Astrocyte of the spinal cord (primary cell): ENCODE data around the gene PNPO.

ENCODE experiments used
- DNase-seq: peaks from one replicate; pipeline ENCODE4 v3.0.0; 2011; ENCODE audit warnings: low read depth, low spot score
- H3K4me3 ChIP-seq: 2 replicates; pipeline ENCODE4 v1.5.1; 2011; ENCODE audit warnings: low read depth, mild to moderate bottlenecking, low read length, moderate library complexity
- in situ Hi-C: cut with HindIII; loops from 2 replicates; pipeline ENCODE4 v1.10.0; 2017; ENCODE audit warnings: low sequenced_read_pairs
- TF ChIP-seq, protein P1 (sequence below): IDR thresholded peaks from 2 replicates; pipeline ENCODE4 v1.5.1; 2012; ENCODE audit warnings: low read depth, mild to moderate bottlenecking, low read length, inconsistent platforms

Gene PNPO

DNA sequence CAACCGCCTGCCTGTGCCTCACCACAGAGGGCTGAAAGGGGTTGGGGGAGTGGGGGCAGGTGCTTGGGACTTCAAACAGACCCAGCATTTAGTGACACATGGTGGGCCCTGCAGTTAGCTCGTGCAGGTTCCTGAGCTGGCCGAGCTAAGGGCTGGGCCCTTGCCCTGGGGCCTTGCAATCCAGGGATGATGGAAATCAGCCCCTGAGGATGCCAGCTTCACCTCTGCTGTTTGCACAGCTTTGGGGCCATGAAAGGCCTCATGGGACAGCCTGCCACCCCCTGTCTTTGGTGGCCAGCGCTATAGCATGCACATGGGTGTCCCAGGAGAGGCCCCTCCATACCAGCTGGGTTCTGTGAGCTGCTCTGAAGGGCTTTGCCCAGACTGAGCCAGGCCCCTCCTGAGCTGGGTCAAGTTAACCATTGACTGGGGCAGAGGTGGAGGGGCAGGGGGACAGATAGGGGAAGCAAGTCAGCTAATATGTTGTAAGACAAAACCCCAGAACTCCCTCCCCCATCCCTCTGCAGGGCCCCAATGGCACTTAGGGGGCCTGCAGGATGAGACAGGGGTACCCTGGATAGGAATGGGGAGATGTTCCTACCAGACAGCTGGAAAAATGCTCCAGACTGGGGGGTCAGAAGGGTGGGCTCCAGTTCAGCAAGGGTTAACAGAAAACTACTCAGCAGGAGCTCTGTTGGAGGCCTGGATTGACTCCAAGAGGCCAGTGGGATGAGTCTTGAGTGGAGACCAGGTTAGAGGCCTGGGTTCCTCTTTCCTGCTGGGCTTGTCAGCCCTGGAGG, 15.6 kb downstream of the PNPO start:
- in situ Hi-C loops, result no loop called here
- no peak overlapping the region for H3K4me3 ChIP-seq
- DNase-seq, result no peak
- TF ChIP-seq, protein P1, sequence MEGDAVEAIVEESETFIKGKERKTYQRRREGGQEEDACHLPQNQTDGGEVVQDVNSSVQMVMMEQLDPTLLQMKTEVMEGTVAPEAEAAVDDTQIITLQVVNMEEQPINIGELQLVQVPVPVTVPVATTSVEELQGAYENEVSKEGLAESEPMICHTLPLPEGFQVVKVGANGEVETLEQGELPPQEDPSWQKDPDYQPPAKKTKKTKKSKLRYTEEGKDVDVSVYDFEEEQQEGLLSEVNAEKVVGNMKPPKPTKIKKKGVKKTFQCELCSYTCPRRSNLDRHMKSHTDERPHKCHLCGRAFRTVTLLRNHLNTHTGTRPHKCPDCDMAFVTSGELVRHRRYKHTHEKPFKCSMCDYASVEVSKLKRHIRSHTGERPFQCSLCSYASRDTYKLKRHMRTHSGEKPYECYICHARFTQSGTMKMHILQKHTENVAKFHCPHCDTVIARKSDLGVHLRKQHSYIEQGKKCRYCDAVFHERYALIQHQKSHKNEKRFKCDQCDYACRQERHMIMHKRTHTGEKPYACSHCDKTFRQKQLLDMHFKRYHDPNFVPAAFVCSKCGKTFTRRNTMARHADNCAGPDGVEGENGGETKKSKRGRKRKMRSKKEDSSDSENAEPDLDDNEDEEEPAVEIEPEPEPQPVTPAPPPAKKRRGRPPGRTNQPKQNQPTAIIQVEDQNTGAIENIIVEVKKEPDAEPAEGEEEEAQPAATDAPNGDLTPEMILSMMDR, result no peak

DNA sequence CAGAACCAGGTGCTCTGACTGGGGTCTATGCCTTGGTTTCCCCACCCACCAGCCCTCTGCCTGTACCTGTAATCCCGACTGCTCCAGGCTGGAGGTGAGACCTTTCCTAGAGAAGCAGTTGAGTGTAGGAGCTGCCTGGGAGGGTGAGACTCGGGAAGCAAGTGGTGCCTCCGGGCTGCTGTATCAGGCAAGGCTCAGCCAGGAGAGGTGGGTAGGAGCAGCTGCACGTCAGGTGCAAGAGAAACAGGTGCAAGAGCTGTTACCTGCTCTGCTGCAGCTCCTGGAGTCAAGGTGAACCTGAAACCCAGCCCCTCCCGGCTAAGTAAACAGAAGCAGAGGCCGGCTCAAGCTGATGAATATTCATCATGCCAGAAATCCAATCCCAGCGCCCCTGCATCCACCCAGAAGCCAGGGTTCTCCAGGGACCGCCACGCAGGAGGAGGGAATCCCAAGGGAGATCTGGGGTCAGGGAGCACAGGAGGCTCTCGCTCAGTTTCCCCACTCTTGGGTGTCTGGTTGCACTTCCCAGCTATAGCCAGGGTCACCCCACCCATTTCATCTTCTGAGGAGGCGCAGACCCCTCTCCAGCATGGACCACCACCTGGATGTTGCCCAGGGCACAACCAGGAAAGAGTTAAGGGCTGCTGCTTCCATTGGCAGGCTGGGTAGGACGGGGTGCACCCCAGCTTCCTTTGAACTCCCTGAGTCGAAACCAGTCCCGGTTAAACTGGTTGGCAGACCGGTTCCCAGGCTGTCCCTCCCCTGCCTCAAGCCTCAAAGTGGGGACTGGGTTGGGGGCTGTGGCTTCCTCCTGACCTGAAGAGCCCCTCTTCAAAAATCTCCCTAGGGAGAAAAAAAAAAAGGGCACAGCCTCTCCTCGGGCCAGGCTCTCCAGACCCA, 16.5 kb downstream of the PNPO start, which contains the start of gene PRR15L:
PRR15L (minus strand) TSS at position 293 of the 900 bp plus-strand sequence. CDS start 4,649 bp downstream, outside the sequence.
- in situ Hi-C loops, result no loop called here
- DNase-seq, result no peak
- TF ChIP-seq, protein P1, result no peak
- H3K4me3 ChIP-seq, result no peak within 1 kb of the TSS

DNA sequence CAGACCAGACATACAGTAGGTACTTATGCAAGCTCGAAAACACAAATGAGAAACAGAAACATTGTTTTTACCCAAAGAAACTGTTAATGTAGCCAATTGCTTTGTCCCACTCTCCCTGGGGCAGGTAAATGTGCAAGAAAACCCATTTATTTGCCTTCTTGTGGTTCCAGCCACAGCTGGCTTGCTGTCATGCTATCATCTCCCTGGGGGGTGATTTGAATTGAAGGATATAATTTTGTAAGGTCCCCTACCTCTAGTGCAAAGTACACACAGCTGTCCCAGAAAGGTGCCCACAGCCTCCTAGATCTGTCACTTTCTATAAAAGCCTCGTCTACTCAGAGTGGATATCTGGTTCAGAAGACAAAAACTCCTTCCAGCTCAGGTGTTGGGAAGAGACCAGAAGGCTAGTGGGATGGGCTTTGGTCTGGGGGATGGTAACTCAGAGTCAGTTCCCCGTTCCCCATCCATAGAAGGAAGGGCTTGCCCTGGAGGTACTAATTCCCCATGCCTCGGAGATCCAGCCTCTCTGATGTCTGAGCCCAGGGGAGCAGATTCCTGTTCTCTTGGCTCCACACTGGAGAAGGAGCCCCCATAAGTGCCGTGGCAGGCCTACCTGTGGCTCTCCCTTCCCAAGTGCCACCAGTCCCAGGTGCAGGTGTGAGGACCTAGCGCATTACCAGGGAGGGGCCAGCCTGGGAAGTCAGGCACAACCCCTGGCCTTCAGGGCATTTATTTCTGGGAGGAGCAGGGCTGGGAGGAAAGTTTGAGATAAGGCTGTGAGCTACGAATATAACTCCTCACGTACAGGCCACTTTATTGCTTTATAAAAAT, 18.7 kb downstream of the PNPO start:
- DNase-seq, result no peak
- no peak overlapping the region for H3K4me3 ChIP-seq
- TF ChIP-seq, protein P1, result no peak
- in situ Hi-C loops, result no loop called here

DNA sequence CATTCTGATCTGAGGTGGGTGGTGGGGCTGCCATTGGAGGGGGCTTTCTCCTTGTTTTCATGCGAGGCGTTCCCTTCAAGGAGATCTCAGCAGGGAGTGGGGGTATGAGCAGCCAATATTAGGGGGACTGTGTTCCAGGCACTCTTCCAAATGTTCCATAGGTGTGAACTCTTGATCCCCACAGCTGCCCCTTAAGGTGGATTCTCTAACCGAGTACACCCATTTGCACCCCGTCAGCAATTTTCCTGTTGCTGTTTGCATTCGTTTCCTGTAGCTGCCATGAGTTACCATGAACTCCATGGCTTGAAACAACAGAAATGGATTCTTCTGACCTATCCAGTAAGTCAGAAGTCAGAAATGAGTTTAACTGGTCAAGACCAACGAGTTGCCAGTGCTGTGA, 20.0 kb downstream of the PNPO start:
- TF ChIP-seq, protein P1, result no peak
- in situ Hi-C loops, result no loop called here
- no peak for DNase-seq
- H3K4me3 ChIP-seq, result no peak overlapping the region

DNA sequence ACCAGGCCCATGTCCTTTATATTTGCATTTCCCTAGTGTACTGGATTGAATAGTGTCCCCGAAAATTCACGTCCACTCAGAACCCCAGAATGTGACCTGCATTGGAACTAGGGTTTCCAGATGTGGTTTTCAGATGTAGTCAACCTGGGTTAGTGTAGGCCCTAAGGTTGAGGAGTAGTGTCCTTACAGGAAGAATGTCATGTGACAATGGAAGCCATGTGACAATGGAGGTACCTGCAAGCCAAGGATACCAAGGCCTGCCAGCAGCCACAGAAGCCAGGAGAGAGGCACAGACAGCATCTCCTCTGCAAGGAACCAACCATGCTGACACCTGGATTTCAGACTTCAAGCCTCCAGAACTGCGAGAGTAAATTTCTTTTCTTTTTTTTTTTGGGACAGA, 21.5 kb downstream of the PNPO start:
- no peak overlapping the region for H3K4me3 ChIP-seq
- DNase-seq, result no peak
- in situ Hi-C loops, result no loop called here
- TF ChIP-seq, protein P1, result no peak

DNA sequence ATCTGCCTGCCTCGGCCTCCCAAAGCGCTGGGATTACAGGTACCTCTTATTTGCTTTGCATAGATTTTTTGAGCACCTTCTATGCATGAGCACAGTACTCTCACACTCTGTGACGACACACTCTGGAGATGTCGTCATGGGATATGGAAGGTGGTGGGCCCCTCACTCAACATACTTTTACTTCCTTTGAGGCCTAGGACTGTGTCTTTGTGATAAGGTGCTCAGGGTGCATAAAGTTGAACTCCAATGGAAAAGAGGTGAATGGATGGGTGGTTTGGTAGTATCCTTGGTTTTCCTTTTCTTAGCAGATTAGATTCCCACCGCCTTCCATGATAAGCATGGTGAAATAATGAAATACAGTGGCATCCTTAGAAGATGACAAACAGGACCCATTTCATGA, 23.5 kb downstream of the PNPO start:
- DNase-seq, result no peak
- TF ChIP-seq, protein P1, result no peak
- in situ Hi-C loops, result no loop called here
- H3K4me3 ChIP-seq, result no peak overlapping the region
